GM12874 (cell line): ENCODE data around the gene BCKDHA.

Experiments
- TF ChIP-seq, protein P1 (sequence below): IDR thresholded peaks from 2 replicates; pipeline ENCODE4 v1.5.1; 2011; ENCODE audit warnings: low read depth, mild to moderate bottlenecking, control low read depth, low read length, moderate library complexity; ENCODE audit not compliant: insufficient read depth

BCKDHA gene

DNA sequence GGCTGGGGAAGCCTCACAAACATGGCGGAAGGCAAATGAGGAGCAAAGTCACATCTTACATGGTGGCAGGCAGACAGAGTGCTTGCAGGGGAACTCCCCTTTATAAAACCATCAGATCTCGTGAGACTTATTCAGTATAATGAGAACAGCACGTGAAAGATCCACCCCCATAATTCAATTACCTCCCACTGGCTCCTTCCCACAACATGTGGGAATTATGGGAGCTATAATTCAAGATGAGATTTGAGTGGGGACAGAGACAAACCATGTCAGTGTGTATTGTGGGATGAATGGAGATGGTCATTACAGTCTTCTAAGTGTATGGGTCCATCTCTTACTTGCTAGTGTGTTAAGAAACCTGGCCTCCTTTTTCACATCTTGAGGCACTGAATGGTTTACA is 4.4 kb downstream of the BCKDHA start:
- TF ChIP-seq, protein P1, sequence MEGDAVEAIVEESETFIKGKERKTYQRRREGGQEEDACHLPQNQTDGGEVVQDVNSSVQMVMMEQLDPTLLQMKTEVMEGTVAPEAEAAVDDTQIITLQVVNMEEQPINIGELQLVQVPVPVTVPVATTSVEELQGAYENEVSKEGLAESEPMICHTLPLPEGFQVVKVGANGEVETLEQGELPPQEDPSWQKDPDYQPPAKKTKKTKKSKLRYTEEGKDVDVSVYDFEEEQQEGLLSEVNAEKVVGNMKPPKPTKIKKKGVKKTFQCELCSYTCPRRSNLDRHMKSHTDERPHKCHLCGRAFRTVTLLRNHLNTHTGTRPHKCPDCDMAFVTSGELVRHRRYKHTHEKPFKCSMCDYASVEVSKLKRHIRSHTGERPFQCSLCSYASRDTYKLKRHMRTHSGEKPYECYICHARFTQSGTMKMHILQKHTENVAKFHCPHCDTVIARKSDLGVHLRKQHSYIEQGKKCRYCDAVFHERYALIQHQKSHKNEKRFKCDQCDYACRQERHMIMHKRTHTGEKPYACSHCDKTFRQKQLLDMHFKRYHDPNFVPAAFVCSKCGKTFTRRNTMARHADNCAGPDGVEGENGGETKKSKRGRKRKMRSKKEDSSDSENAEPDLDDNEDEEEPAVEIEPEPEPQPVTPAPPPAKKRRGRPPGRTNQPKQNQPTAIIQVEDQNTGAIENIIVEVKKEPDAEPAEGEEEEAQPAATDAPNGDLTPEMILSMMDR = no peak

DNA sequence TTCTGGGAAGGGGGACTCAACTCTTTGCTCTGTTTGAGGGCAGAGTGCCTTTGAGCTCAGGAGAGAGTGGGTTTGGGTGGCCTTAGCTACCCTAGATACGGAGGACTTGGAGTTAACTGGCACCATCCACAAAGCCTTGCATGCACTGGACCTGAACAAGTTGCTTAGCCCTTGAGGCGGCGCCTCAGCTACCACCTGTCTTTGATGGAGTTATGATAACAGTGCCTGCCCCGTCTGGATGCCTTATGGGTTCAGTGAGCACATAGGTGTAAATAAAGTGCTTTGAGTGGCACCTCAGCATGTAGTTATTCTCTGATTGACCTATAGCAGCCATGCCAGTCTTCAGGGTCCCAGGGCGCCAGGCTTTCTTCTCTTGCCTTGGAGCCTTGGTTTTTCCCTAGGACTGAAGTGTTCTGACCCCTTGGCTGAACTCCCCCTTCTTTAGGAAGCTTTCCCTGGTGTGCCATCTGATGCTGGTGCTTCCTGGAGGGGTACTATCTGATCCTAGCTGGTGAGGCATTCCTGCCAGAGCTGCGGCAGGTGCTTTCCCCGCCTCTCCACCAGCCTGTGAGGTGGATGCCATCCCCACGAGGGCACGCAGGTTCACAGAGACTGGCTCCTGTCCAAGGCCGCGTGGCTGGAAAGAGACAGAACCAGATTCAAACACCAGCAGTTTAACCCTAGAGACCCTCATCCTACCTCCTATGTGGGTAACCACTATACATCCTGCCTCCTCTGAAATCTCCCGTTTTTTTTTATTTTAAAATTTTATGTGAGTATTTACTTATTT is 5.8 kb downstream of the BCKDHA start:
- TF ChIP-seq, protein P1 = no peak

DNA sequence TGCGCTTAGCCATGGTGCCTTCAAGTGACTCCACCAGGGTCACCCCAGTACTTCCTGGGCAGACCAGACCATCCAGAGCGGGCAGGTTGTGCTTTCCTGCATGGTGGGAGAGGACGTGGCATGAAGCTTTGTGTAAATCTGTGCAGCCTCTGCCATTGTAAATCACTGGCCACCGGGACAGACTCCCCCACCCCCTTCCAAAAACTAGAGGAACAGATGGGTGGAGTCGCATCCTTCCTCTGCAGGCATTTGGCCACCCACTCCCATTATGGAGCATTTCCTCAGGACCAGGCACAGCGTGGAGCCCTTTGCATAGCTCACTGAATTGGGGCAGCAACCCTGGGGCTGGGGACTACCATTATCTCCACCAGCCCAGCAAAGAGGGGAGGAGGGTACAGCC is 8.2 kb downstream of the BCKDHA start:
- TF ChIP-seq, protein P1 = no peak

DNA sequence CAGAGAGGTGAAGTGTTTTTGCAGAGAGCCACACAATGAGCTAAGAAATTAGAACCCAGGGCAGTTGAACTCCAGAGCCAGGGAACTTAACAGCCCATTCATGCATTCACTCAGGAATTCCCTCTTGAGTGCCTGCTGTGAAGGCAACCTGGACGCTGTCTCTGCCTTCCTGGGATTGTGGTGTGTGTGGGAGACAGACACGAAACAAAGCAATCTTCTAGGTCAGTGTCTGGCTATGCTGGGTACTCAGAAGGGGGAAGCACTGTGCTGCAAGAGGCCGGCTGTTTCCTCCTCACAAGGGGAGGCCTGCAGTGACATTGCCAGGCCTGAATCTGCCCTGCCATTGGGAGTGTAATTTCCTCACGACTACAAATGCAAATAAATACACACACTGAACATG is 9.7 kb downstream of the BCKDHA start:
- TF ChIP-seq, protein P1 = no peak

DNA sequence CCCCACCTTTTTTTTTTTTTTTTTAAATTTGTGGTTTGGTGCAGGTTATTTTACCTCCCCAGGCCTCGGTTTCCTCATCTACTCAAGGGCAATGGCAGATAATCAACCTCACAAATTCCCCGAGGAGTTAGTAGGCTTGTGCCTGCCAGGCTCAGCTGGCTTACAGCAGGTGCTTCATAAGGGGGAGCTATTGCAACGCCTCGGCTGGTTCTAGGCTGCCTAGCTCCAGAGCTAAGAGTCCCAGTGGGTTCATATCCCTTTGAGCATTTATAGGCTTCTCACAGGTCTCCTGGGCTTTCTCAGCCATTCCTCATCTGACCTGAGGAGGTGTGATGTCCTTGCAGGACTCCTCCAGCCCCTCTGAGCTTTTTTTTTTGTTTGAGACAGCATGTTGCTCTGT is 10.6 kb downstream of the BCKDHA start:
- TF ChIP-seq, protein P1 = 0 out of 2 replicates have a peak, but pooled peaks have one; percentile 8

DNA sequence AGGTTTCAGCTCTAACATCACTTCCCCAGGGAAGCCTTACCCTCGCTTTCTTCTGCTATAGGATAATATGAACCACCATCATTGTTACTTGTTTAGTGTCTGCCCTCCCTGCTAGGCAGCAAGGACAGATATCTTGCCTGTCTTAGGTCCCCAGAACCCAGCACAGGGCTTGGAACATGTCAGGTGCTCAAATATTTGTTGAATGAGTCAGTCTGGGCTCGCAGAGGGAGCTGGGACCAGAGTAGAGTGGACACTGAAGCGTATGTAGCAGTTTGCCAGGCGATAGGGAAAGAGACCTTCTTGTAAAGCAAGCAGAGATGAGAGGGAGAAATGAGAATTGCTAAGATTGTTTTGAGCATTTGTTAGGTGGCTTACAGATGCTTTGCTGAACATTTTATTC is 11.7 kb downstream of the BCKDHA start:
- TF ChIP-seq, protein P1 = no peak

DNA sequence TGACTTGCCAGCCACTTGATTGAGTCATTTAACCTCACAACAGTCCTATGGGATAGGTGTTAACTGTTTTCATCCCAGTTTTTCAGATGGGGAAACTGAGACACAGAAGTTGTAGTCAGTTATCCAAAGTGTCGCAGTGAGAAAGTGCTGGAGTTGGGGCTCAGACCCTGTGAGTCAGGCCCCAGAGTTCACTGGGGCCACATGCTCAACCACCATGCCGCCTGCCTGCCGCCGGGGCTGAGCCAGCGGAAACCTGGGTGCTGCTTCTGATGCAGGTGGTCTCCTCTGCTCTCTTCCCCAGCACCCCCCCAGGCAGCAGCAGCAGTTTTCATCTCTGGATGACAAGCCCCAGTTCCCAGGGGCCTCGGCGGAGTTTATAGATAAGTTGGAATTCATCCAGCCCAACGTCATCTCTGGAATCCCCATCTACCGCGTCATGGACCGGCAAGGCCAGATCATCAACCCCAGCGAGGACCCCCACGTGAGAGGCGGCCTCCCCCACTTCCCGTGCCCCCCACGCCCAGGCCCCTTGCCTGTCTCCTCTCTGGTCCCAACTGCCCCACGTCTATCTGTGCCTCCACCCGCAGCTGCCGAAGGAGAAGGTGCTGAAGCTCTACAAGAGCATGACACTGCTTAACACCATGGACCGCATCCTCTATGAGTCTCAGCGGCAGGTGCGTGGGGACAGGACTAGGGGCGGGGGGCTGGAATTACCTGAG is 12.9 kb downstream of the BCKDHA start:
- TF ChIP-seq, protein P1 = no peak
